HG03558 (cell line): ENCODE data around the gene KEL.

Source experiments
- ATAC-seq: cut with Tn5 transposase; IDR thresholded peaks from one replicate; pipeline ENCODE4 v1.9.1; 2021; ENCODE audit warnings: moderate number of reproducible peaks; ENCODE audit not compliant: unreplicated experiment; ENCODE audit errors: extremely low read depth

The KEL gene

DNA sequence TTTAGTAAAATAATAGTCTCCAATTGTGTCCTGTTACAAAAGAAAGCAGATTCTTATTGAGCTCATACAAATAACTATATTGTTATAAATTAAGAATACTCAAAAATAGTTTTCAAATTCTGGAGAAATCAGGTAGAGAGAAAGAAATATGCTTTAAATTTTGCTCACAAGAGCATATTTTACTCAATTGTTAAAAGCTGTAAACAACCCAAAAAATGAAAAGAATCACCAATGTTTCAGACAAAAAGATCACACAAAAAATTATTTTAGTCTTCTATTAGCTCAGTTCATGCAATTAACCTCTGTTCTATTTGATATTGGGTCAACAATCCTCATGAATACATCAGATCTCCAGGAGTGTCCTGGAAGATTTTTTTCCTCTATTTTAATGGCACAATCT, 58.0 kb downstream of the KEL start:
- ATAC-seq: no peak

DNA sequence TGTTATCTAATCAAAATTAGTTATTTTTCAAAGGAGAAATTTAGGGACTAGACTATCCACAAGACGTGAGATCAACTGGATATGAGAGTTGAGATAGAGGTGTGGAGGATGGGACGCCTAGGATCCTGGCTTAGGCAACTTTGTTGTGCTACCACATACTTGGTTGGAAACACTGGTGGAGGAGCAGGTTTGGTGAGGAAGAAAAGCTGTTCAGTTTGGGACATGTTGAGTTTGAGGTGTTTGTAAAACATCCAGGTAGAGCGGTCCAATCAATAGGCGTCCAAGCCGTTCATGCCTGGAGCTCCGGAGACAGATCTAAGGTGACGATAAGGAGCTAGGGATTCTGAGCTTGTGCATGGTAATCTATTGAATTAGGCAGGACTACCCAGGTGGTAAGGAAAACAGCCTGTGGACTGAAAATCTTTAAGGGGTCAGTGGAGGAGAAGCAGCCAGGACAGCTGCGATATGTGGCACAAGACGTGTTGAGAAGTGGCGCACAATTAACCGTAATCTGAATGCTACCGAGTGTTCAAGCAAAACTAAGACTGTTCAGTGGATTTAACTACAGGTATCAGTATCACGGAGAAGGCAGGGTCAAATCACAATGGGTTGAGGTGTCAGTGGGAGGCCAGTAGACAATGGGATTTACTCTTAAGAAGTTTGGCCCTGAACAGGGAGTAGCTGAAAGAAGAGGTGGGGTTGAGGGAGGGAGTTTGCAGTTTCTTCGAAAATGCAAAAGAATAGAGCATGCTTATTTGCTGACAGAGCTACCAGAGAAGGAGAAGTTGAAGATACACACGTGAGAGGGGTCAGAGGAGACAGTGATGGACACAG, 60.5 kb downstream of the KEL start:
- ATAC-seq: no peak

DNA sequence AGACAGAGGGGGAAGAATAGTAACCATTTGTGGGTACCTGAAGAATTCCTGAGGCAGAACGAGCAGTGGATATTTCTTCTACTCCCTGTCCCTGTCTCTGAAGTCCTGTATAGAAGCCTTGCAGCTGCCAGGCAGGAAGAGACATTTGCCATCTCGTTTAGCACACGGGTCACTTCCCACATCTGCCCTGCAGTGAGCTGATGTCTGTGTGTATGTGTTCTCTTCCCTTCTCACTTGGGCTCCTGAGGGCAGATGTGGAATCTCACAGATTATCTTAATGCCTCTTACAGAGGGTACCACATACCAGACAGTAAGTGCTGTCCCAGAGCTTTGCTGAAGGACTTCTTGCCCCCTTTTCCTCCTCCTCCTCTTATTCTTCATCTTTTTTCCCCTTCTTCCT, 62.5 kb downstream of the KEL start:
- ATAC-seq: no peak

DNA sequence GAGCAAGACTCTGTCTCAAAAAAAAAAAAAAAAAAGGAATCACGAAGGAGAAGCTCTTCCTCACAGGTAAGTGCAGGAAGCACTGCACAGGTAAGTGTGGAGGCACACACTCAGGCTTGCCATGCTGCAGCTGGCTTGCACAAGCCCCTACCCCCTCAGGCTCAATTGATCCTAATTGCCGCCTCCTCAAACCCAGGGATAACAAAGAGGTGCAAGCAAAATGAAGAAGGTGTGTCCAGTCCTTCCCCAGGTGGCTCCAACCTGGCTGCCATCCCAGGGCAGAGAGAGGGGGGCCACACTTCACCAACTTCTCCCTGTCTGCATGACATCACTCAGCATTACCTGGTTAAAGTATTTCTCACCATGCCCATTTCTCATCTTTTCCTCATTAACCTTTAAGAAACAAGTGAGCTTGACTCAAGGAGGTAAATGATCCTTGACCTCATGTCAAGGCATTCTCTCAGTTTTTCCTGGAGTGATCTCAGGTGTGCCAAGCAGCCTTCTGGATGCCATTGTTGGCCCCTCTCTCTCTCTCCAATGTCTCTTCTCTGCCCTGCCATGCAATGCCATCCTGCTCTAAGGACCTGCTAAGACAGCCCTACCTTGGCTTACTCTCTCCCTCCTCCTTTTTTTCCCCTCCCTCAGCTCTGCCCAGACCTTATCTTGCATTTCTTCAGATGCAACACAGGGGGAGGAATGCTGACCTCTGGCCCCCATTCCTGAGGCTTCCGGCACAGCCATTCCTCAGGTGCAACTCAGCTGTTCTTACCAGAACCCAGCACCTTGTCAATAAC, 63.6 kb downstream of the KEL start:
- no peak for ATAC-seq

DNA sequence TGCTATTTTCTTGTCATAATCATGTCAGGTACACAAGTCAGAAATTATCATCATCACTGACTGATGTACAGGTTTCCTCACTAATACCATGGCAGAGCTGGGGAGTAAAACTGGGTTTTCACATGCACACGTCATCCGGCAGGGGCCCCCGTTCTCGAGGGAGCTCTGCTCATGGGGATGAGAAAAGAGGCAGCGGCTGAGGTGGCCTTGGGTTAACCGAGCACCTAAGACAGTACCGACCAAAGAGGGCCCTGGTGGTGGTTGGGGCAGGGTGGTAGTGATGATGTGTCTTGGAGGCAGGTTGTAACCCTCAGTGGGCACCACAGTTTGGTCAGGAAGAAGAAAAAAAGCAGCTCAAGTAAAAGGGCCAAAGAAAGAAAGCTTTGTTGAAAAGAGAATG, 64.5 kb downstream of the KEL start:
- no peak for ATAC-seq

DNA sequence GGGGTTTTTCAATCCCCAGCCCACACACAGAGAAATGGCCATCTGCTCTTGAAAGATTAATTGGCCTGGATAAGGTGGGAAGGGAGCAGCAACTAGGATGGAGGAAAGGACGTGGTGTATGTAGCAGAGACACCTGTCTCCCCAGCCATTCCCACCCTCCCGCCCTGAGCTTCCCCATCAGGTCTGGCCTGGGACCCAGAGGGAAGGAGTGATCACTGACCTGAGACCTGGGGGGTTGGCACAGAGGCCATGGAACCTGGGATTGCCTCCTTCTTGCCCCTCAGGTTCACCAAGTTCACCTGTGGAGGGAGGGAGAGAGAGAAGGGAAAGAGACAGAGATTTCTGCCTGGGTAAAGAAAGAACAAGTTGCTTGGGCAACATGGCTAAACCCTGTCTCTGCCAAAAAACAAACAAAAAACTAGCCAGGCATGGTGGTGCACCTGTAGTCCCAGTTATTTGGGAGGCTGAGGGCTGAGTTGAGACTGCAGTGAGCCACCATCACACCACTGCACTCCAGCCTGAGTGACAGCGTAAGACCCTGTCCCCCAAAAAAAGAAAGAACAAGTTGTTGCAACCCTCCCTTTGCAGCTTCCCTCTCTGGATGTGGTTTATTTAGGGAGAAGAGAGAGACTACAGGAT, 65.3 kb downstream of the KEL start:
- ATAC-seq: no peak

DNA sequence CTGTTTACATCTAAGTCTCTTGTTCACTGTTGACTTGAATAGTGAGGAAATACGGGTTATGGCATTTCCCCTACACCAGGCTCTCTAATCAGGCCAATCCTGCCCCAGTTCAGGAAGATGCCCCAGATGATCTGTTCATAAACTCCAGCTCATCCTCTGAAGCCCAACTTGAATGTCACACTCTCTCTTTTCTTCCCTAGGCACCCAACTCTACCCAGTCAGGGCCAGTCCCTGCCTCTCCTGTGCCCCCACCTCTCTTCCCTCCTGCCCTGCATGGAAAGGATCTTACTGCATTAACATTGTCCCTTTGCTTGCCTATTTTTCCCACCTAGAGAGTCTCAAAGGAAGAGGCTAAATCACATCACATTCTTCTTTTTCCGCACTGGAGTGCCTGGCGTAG, 66.0 kb downstream of the KEL start:
- ATAC-seq: no peak

DNA sequence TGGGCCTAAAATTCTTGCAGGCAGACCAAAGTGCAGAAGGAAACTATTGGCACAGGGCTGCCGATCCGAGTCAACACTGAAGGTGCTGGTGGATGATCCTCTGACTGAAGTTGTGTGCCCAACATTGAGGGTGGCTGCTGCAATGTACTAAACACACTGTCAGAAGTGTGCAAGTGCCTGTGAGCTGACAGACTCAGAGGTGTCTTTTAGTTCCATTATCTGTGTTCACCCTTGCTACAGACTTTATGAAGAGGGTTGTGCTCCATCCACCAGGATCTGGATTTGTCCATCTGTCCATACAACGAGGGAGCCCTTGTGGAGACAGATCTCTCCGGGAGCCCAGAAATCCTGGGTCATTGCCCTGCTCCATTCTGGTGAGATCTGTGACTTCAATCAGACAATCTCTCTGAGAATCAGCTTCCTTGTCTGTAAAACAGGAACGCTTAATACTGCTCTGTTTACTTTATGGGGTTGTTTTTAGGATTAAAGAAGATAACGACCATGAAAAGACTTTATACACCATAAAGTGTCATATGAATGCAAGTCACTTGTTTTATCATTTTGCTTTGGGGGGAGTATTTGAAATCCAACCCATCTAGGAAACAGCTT, 67.1 kb downstream of the KEL start:
- ATAC-seq: no peak

DNA sequence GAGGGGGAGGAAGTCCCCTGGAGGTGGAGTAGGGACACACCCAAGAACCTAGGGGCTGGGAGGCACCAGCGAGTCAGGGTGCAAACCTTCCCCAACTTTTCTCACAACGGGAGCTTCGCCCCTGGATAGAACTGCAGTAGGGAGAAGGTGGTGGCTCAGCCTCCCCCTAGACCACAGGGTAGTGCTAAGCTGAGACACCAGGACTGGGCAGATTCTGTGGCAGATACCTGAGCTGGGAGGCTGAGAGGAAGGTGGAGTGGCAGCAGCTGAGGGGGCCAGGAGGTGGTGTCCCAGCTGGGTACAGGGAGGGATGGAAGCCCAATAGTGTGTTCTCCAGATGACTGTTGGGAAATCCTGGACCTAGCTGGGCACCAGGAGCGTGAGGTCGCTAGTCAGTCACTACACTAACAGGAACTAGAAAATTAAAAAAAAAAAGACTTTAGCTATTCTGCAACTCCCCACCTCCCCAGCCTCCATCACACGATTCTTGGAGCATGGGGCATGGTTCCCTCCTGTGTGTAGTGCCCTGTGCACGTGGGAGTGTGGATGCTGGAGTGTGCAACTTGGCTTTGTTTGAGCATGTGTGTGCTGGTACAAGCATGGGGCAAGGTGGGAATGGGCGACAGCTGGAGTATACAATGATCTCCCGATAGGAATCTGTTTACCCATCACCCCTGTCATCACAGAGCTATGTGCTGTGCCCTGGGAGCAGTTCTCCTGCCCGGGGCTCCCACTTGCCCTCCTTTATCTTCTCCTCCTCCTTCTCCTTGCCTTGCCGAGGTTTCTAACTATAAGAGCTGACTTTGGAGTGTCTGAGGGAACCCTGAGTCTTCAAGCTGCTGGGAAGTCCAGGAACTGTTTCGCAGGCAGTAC, 67.8 kb downstream of the KEL start:
- ATAC-seq: no peak

DNA sequence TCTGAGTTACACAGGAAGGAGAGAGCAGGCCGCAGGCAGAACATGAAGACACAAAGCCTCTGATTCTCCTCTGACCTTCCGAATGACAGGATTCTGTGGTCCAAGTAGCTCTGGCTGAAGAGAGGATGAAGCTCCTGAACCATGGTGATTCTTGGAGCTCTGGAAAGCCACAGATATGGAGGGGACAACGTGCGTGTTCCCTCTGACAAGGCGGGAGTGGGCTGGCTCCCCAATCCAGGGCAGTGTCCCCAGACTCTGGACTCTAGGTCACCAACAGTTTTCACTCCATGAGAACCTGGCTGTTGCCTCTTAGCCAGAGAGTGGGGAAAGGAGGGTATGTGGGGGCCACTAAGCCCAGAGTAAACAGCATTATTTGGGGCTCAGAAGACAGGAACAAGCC, 69.2 kb downstream of the KEL start:
- no peak for ATAC-seq

DNA sequence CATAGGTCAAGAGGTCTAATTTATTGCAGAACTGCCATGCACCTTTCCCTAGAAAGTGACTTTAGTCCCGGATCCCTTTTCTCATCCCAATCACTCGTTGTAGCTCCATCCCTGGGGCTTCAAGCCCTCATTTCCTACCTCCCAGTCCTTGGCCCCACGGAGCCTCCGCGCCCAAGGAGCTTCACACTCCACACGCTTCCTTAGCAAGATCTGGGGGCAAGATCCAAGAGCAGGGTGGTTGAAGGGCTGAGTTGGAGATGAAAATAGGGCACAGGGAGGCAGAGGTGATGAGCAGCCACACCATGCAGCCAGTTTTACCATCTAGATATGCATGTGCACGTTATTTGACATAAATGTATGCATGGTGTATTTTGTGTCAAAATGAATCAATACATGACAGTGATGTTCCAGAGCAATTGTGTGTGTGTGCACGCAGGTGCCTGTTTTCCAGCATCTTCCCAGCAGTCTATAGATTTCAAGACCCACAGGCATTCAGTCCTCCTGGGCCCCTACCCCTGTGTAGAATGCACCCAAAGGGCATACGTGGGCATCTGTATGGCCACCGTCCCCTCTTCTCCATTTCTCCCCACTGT, 70.6 kb downstream of the KEL start:
- no peak for ATAC-seq
